GM12878 (cell line): ENCODE data around the gene PYGB. TPM values are rescaled to one million over a fixed set of nuclear protein-coding genes. Genes with fewer than 3 reads are reported as not detected.

ENCODE experiments used
- ATAC-seq: fragments of 200-7000 bp; cut with Tn5 transposase; 3 replicates; pipeline ENCODE4 v1.9.1; 2020; ENCODE audit warnings: mild to moderate bottlenecking, moderate library complexity
- BruUV-seq: library from RNA; stranded (reverse); fragments of 400-500 nt; replicated peaks from 2 replicates; lab custom pipeline; 2021; lab: Mats Ljungman, UMichigan
- CTCF ChIA-PET: fragments of 300-600 bp; sonication (Branson Sonifier 250); formaldehyde crosslinking; extraction: SDS; loops from one replicate; lab custom pipeline; 2021; ENCODE audit warnings: inconsistent platforms; lab: Yijun Ruan, JAX
- POLR2A ChIA-PET: fragments of 350-600 bp; formaldehyde crosslinking; extraction: SDS; loops from one replicate; lab custom pipeline; 2021; ENCODE audit warnings: inconsistent platforms; lab: Charles Lee
- RAD21 ChIA-PET: fragments of 300-600 bp; sonication (Branson Sonifier 250); formaldehyde crosslinking; loops from one replicate; lab custom pipeline; 2023; ENCODE audit warnings: antibody characterized with exemption; ENCODE audit not compliant: unreplicated experiment; lab: Charles Lee
- SMC1A ChIA-PET: fragments of 300-600 bp; sonication (Branson Sonifier 250); formaldehyde crosslinking; loops from one replicate; lab custom pipeline; 2023; ENCODE audit not compliant: unreplicated experiment, uncharacterized antibody; lab: Charles Lee
- DNase-seq: peaks from one replicate; pipeline ENCODE4 v3.0.0-alpha.2; 2011; ENCODE audit warnings: low read depth, low spot score
- FAIRE-seq: peaks from 3 replicates; lab custom pipeline; 2011; peaks lifted over from hg19 to GRCh38; lab: Jason Lieb, UNC
- H2AFZ ChIP-seq: 2 replicates; pipeline ENCODE4 v1.6.0; 2011; ENCODE audit warnings: low read depth, low read length, control low read depth; ENCODE audit not compliant: control insufficient read depth
- H3K27ac ChIP-seq: 2 replicates; pipeline ENCODE4 v1.5.1; 2011; ENCODE audit warnings: control low read depth; ENCODE audit not compliant: control insufficient read depth, insufficient read depth
- H3K27me3 ChIP-seq, 2 experiments: replicated peaks in 1 of 2; 2 replicates each; pipeline versions ENCODE4 v1.6.0 to v1.6.1; 2011; ENCODE audit warnings: low read length in 1 of 2; ENCODE audit not compliant: control insufficient read depth in 2 of 2, insufficient read depth in 2 of 2
- H3K36me3 ChIP-seq, 2 experiments: 2 replicates each; pipeline ENCODE4 v1.5.1; 2011; ENCODE audit warnings: low read length in 1 of 2; ENCODE audit not compliant: control insufficient read depth in 2 of 2, insufficient read depth in 2 of 2
- H3K4me1 ChIP-seq: 2 replicates; pipeline ENCODE4 v1.6.1; 2011; ENCODE audit warnings: mild to moderate bottlenecking, low read length, moderate library complexity, mixed read lengths; ENCODE audit not compliant: control insufficient read depth, insufficient read depth
- H3K4me2 ChIP-seq: 2 replicates; pipeline ENCODE4 v1.6.0; 2011; ENCODE audit warnings: control low read depth; ENCODE audit not compliant: control insufficient read depth, insufficient read depth
- H3K4me3 ChIP-seq: fragments of 200-600 bp; sonication (generic); 2 replicates; pipeline ENCODE4 v1.5.1; 2016
- H3K79me2 ChIP-seq: 2 replicates; pipeline ENCODE4 v1.6.0; 2011; ENCODE audit warnings: low read length; ENCODE audit not compliant: control insufficient read depth, insufficient read depth
- H3K9ac ChIP-seq: 2 replicates; pipeline ENCODE4 v1.8.0; 2011; ENCODE audit warnings: low read length, control low read depth, mixed read lengths; ENCODE audit not compliant: control insufficient read depth, insufficient read depth
- H3K9me3 ChIP-seq: replicated peaks from 3 replicates; pipeline ENCODE4 v1.5.1; 2011; ENCODE audit warnings: mild to moderate bottlenecking, low read length; ENCODE audit not compliant: control insufficient read depth, insufficient read depth
- H4K20me1 ChIP-seq: 2 replicates; pipeline ENCODE4 v1.6.0; 2011; ENCODE audit not compliant: control insufficient read depth, insufficient read depth
- BCLAF1 ChIP-seq: fragments of 450-650 bp; IDR thresholded peaks from 2 replicates; pipeline ENCODE4 v1.6.1; 2017; ENCODE audit warnings: antibody characterized with exemption, mild to moderate bottlenecking, moderate library complexity
- CBX5 ChIP-seq: sonication (generic); IDR thresholded peaks from 2 replicates; pipeline ENCODE4 v1.6.1; 2016; ENCODE audit warnings: low read depth, moderate library complexity, mild to moderate bottlenecking, inconsistent platforms
- CHD1 ChIP-seq: IDR thresholded peaks from 2 replicates; pipeline ENCODE4 v1.6.1; 2012; ENCODE audit warnings: low read depth, low read length, improper control_type of control experiment
- EZH2 ChIP-seq: IDR thresholded peaks from 2 replicates; pipeline ENCODE4 v1.6.1; 2012; ENCODE audit warnings: low read depth, mild to moderate bottlenecking, control low read depth, inconsistent platforms, low read length, borderline replicate concordance; ENCODE audit not compliant: control insufficient read depth
- HDAC6 ChIP-seq: fragments of 200-600 bp; sonication (generic); IDR thresholded peaks from one replicate; pipeline ENCODE4 v1.8.0; 2017; ENCODE audit warnings: antibody characterized with exemption; ENCODE audit not compliant: unreplicated experiment
- LARP7 ChIP-seq: fragments of 450-650 bp; IDR thresholded peaks from 2 replicates; pipeline ENCODE4 v1.6.1; 2017; ENCODE audit warnings: mild to moderate bottlenecking
- MYC ChIP-seq: IDR thresholded peaks from 2 replicates; pipeline ENCODE4 v1.6.1; 2011; ENCODE audit warnings: mild to moderate bottlenecking, low read length, moderate library complexity, inconsistent platforms; ENCODE audit not compliant: insufficient read depth, insufficient replicate concordance, insufficient read length, severe bottlenecking
- NR2C2 ChIP-seq: IDR thresholded peaks from 2 replicates; pipeline ENCODE4 v1.6.1; 2011; ENCODE audit warnings: borderline replicate concordance, low read depth; ENCODE audit not compliant: control insufficient read depth, insufficient read length
- PKNOX1 ChIP-seq: fragments of 450-650 bp; IDR thresholded peaks from 2 replicates; pipeline ENCODE4 v1.6.1; 2016; ENCODE audit warnings: mild to moderate bottlenecking
- RAD21 ChIP-seq: IDR thresholded peaks from 2 replicates; pipeline ENCODE4 v1.6.1; 2011; ENCODE audit warnings: mild to moderate bottlenecking, low read depth, low read length, moderate library complexity; ENCODE audit not compliant: insufficient read depth
- TARDBP ChIP-seq: IDR thresholded peaks from 2 replicates; pipeline ENCODE4 v1.6.1; 2016; ENCODE audit warnings: borderline replicate concordance
- WRNIP1 ChIP-seq: IDR thresholded peaks from 2 replicates; pipeline ENCODE4 v1.6.1; 2011; ENCODE audit warnings: low read depth, low read length, improper control_type of control experiment, borderline replicate concordance
- YY1 ChIP-seq: IDR thresholded peaks from 2 replicates; pipeline ENCODE4 v1.6.1; 2011; ENCODE audit warnings: low read depth, mild to moderate bottlenecking, low read length
- WGBS: methylation state at CpG from one replicate; pipeline ENCODE4 v1.1.6; 2016; ENCODE audit warnings: low lambda C conversion rate; ENCODE audit not compliant: insufficient replicate concordance, insufficient coverage; ENCODE audit errors: missing lambda C conversion rate; 5-methylcytosine and 5-hydroxymethylcytosine counted together
- in situ Hi-C: fragments of 300-500 bp; cut with MboI; formaldehyde crosslinking; loops from 9 replicates; pipeline ENCODE4 v1.14.3; 2018; ENCODE audit warnings: mixed read lengths
- intact Hi-C: fragments of 100-400 bp; cut with micrococcal nuclease; formaldehyde crosslinking; loops from one replicate; pipeline ENCODE4 v1.14.2; 2022; ENCODE audit not compliant: unreplicated experiment
- polyA plus RNA-seq, 11 experiments: library from polyadenylated mRNA; depleted of rRNA in 4 of 11; unstranded in 6 of 11; stranded (reverse) in 5 of 11; fragments of >200 nt; fragmentation: Nextera tagmentation in 4 of 11; fragmentation: Illumina TruSeq in 1 of 11; extraction: Ambion mirVana in 4 of 11; extraction: Trizol in 1 of 11; gene quantifications; 1 replicate in 1 of 11; 2 replicates in 10 of 11; pipeline versions ENCODE4 v1.2.1 to v1.2.3, GENCODE V29; 2011 to 2016; ENCODE audit warnings: inconsistent platforms in 2 of 11, missing spikeins in 2 of 11, low read depth in 1 of 11
- total RNA-seq, 4 experiments: library from RNA; depleted of rRNA in 3 of 4; stranded (reverse); fragments of >200 nt in 3 of 4; fragmentation: Illumina TruSeq in 1 of 4; extraction: Trizol in 1 of 4; gene quantifications; 2 replicates each; pipeline versions ENCODE4 v1.2.1 to v1.2.3, GENCODE V29; 2013 to 2021

Gene PYGB
- total and polyA plus RNA-seq, 10 of the 15 experiments (the other 5 are each of a cell fraction or from before 2014, with no cell fraction given), result 0.34 to 33.5 (median 21.8) TPM

GRCh38 chr20:25289886-25290597 is 42.2 kb downstream of the PYGB start:
- Histone ChIP-seq H3K79me2 (no peaks in the 10 kb centered on the region), H3K4me1 (peaks cover 19% of the 10 kb centered on the region), H4K20me1 (no peaks in the 10 kb centered on the region; the same call in 1 of the 2 replicates), H3K27me3 (no peaks in the 10 kb centered on the region), H3K9ac (no peak overlapping the region), H3K27ac (no peak overlapping the region), H3K36me3 (peaks cover 12 to 24% of the 10 kb centered on the region in 2 experiments; a peak in 3 of 4 replicates), H3K4me3 (no peak overlapping the region), H3K4me2 (no peak overlapping the region), H2AFZ (no peak overlapping the region), H3K9me3 (no peaks in the 10 kb centered on the region)
- FAIRE-seq (no peak), DNase-seq (no peak), ATAC-seq (no peak)
- TF ChIP-seq WRNIP1 (no peak), HDAC6 (no peak), RAD21 (no peak), BCLAF1 (no peak), LARP7 (no peak), CHD1 (no peak), PKNOX1 (no peak), EZH2 (no peak), TARDBP (no peak), NR2C2 (no peak), MYC (no peak), CBX5 (no peak), YY1 (no peak)
- RAD21 ChIA-PET, result interaction anchor here (1.8 kb wide), 1 partner anchor 109 kb away, joined by 4 read pairs; no protein-coding TSS in a partner anchor
- in situ Hi-C loops, result loop anchor here (10.0 kb wide), 1 partner anchor 445 kb away; no protein-coding TSS in a partner anchor
- POLR2A ChIA-PET, result no interaction called here
- SMC1A ChIA-PET, result interaction anchor here (1.1 kb wide), 1 partner anchor 9 kb away, joined by 3 read pairs; no protein-coding TSS in a partner anchor
- WGBS, result 93% methylated on average over 21 of the region's 24 CpGs
- BruUV-seq, result no TSS peak
- CTCF ChIA-PET, result interaction anchor here (0.6 to 2.8 kb wide), 2 partner anchors 109 to 118 kb away, joined by 3 to 12 read pairs; partner anchors contain the start of gene GINS1
- intact Hi-C loops, result loop anchor here (5.0 kb wide), 1 partner anchor 293 kb away; no protein-coding TSS in a partner anchor
